HG03442 (cell line): ENCODE measurements around the gene C4BPB.

Experiments used
- ATAC-seq: cut with Tn5 transposase; IDR thresholded peaks from one replicate; pipeline ENCODE4 v1.9.1; 2021; ENCODE audit warnings: mild to moderate bottlenecking, moderate library complexity; ENCODE audit not compliant: unreplicated experiment

C4BPB gene

GRCh38 chr1:207130252-207131036, 41.8 kb downstream of the C4BPB start:
- no peak for ATAC-seq

GRCh38 chr1:207131163-207131562, 42.5 kb downstream of the C4BPB start:
- ATAC-seq = no peak

- no peak for ATAC-seq
Observed at GRCh38 chr1:207134581-207134980, 45.9 kb downstream of the C4BPB start.

- no peak for ATAC-seq
Observed at GRCh38 chr1:207139616-207140015, 51.0 kb downstream of the C4BPB start.

- no peak for ATAC-seq
Observed at GRCh38 chr1:207140536-207140935, 51.9 kb downstream of the C4BPB start.

GRCh38 chr1:207145401-207146058, 56.9 kb downstream of the C4BPB start:
- no peak for ATAC-seq
